PC-9 (cell line): ENCODE results near the gene DLL4. TPM values are rescaled to one million over a fixed set of nuclear protein-coding genes. Genes with fewer than 3 reads are reported as not detected.

Experiments used
- BruUV-seq: library from RNA; stranded (reverse); fragments of 400-500 nt; replicated peaks from 2 replicates; lab custom pipeline; 2021; lab: Mats Ljungman, UMichigan
- CTCF ChIA-PET: fragments of 300-600 bp; sonication (Branson Sonifier 250); formaldehyde crosslinking; loops from one replicate; lab custom pipeline; 2022; ENCODE audit warnings: antibody characterized with exemption; lab: Charles Lee
- POLR2A ChIA-PET: fragments of 300-600 bp; sonication (Branson Sonifier 250); formaldehyde crosslinking; loops from one replicate; lab custom pipeline; 2022; ENCODE audit warnings: antibody characterized with exemption; ENCODE audit not compliant: unreplicated experiment; lab: Charles Lee
- DNase-seq, 2 experiments: peaks; one replicate each; pipeline versions ENCODE4 v3.0.0 to v3.0.0-alpha.2; 2015 to 2022; ENCODE audit warnings: mixed read lengths in 1 of 2
- H2AFZ ChIP-seq: fragments of 200-600 bp; sonication (generic); 2 replicates; pipeline ENCODE4 v1.8.1; 2017; ENCODE audit warnings: antibody characterized with exemption
- H3F3A ChIP-seq: fragments of 200-600 bp; sonication (generic); 2 replicates; pipeline ENCODE4 v1.8.1; 2017; ENCODE audit warnings: antibody characterized with exemption, mild to moderate bottlenecking, low read depth; ENCODE audit not compliant: insufficient read depth
- H3K27ac ChIP-seq: fragments of 200-600 bp; sonication (generic); 2 replicates; pipeline ENCODE4 v1.6.1; 2016; ENCODE audit warnings: mixed run types
- H3K27me3 ChIP-seq: fragments of 200-600 bp; sonication (generic); 2 replicates; pipeline ENCODE4 v1.6.1; 2016; ENCODE audit warnings: low read depth, mixed run types; ENCODE audit not compliant: insufficient read depth
- H3K36me3 ChIP-seq: fragments of 200-600 bp; sonication (generic); 2 replicates; pipeline ENCODE4 v1.6.1; 2016; ENCODE audit warnings: low read depth, mixed run types
- H3K4me1 ChIP-seq: fragments of 200-600 bp; sonication (generic); replicated peaks from 2 replicates; pipeline ENCODE4 v1.6.1; 2016; ENCODE audit warnings: mixed run types; ENCODE audit not compliant: insufficient read depth
- H3K4me2 ChIP-seq: fragments of 200-600 bp; sonication (generic); 2 replicates; pipeline ENCODE4 v1.6.1; 2017; ENCODE audit warnings: mixed run types
- H3K4me3 ChIP-seq: fragments of 200-600 bp; sonication (generic); 2 replicates; pipeline ENCODE4 v1.6.1; 2016; ENCODE audit warnings: mixed run types
- H3K79me2 ChIP-seq: fragments of 200-600 bp; sonication (generic); 2 replicates; pipeline ENCODE4 v1.6.1; 2017; ENCODE audit warnings: low read depth, mixed run types
- H3K9me2 ChIP-seq: fragments of 200-600 bp; sonication (generic); 2 replicates; pipeline ENCODE4 v1.8.1; 2017; ENCODE audit warnings: mild to moderate bottlenecking; ENCODE audit not compliant: insufficient read depth
- H3K9me3 ChIP-seq: fragments of 200-600 bp; sonication (generic); 2 replicates; pipeline ENCODE4 v1.8.1; 2016; ENCODE audit warnings: low read depth; ENCODE audit not compliant: insufficient read depth
- H4K20me1 ChIP-seq: fragments of 200-600 bp; sonication (generic); 2 replicates; pipeline ENCODE4 v1.8.1; 2017; ENCODE audit not compliant: insufficient read depth
- CTCF ChIP-seq: fragments of 200-600 bp; sonication (generic); conservative IDR thresholded peaks from 2 replicates; pipeline ENCODE4 v1.6.1; 2017; ENCODE audit warnings: mixed run types, antibody characterized with exemption, mild to moderate bottlenecking, moderate library complexity
- EZH2 ChIP-seq: fragments of 200-600 bp; sonication (generic); IDR thresholded peaks from 2 replicates; pipeline ENCODE4 v1.8.0; 2017; ENCODE audit warnings: antibody characterized with exemption, low read depth
- intact Hi-C: fragments of 100-400 bp; cut with micrococcal nuclease; formaldehyde crosslinking; loops from one replicate; pipeline ENCODE4 v1.10.0; 2022; ENCODE audit not compliant: unreplicated experiment
- total RNA-seq: library from RNA; stranded (reverse); gene quantifications from 2 replicates; pipeline ENCODE4 v1.2.3, GENCODE V29; 2021

Gene DLL4
- total RNA-seq, 1 experiment from 2014 or later: 0.48 TPM

- ChIA-PET CTCF (interaction anchor here (0.6 to 1.8 kb wide), 12 partner anchors 12 to 1656 kb away, joined by 3 to 30 read pairs (median 5); partner anchors contain the start of genes CHP1, NUSAP1, OIP5 and VPS18), POLR2A (interaction anchor here (0.5 to 0.7 kb wide), 5 partner anchors 11 to 303 kb away, joined by 3 to 15 read pairs (median 5); no protein-coding TSS in a partner anchor)
- H3K9me2 ChIP-seq: no peaks in the 10 kb centered on the region
- H3K27ac ChIP-seq: peak overlapping the region; percentile 83
- peak overlapping the region; percentile 46; the same call in 1 of the 2 replicates for H3K4me3 ChIP-seq
- peak; percentile 86 to 98 for DNase-seq
- H3K4me1 ChIP-seq: peaks cover 18% of the 10 kb centered on the region
- no peaks in the 10 kb centered on the region for H3K79me2 ChIP-seq
- H3K27me3 ChIP-seq: no peaks in the 10 kb centered on the region
- no peaks in the 10 kb centered on the region for H3K9me3 ChIP-seq
- BruUV-seq: no TSS peak
- TF ChIP-seq CTCF (peak; percentile 73), EZH2 (no peak)
- peaks cover 29% of the 10 kb centered on the region; the same call in 1 of the 2 replicates for H3F3A ChIP-seq
- intact Hi-C loops: loop anchor here (1.0 to 10.0 kb wide), 3 partner anchors 116 to 1228 kb away; partner anchors contain the start of gene INO80
- no peaks in the 10 kb centered on the region for H3K36me3 ChIP-seq
- H4K20me1 ChIP-seq: no peaks in the 10 kb centered on the region; the same call in 1 of the 2 replicates
- no peak overlapping the region for H2AFZ ChIP-seq
- H3K4me2 ChIP-seq: peak overlapping the region; percentile 79
Observed at GRCh38 chr15:40906091-40906990, 22.8 kb upstream of the DLL4 start.

GRCh38 chr15:40906991-40907802 is 21.9 kb upstream of the DLL4 start:
- TF ChIP-seq EZH2: no peak
- no peak for TF ChIP-seq CTCF
- peak overlapping the region; percentile 46; the same call in 1 of the 2 replicates for H3K4me3 ChIP-seq
- BruUV-seq: TSS peak; percentile 10
- no peak overlapping the region for H2AFZ ChIP-seq
- DNase-seq: no peak
- no peaks in the 10 kb centered on the region; the same call in 1 of the 2 replicates for H4K20me1 ChIP-seq
- POLR2A ChIA-PET: no interaction called here
- H3K79me2 ChIP-seq: no peaks in the 10 kb centered on the region
- peaks cover 18% of the 10 kb centered on the region for H3K4me1 ChIP-seq
- intact Hi-C loops: loop anchor here (1.0 to 10.0 kb wide), 3 partner anchors 115 to 1228 kb away; partner anchors contain the start of gene INO80
- no peaks in the 10 kb centered on the region for H3K9me3 ChIP-seq
- peak overlapping the region; percentile 79 for H3K4me2 ChIP-seq
- CTCF ChIA-PET: interaction anchor here (0.6 to 1.8 kb wide), 7 partner anchors 21 to 558 kb away, joined by 3 to 12 read pairs (median 3); partner anchors contain the start of genes CHP1, NUSAP1 and OIP5
- H3K27me3 ChIP-seq: no peaks in the 10 kb centered on the region
- H3K27ac ChIP-seq: peak overlapping the region; percentile 83
- peaks cover 29% of the 10 kb centered on the region; the same call in 1 of the 2 replicates for H3F3A ChIP-seq
- H3K36me3 ChIP-seq: no peaks in the 10 kb centered on the region
- no peaks in the 10 kb centered on the region for H3K9me2 ChIP-seq

- H3F3A ChIP-seq: peaks cover 29% of the 10 kb centered on the region; the same call in 1 of the 2 replicates
- CTCF ChIA-PET: interaction anchor here (0.8 kb wide), 1 partner anchor 424 kb away, joined by 3 read pairs; the partner anchor contains the start of genes NUSAP1 and OIP5
- no TSS peak for BruUV-seq
Observed at GRCh38 chr15:40908095-40908494, 21.0 kb upstream of the DLL4 start.

More at GRCh38 chr15:40908095-40908494, 21.0 kb upstream of the DLL4 start:
- no peaks in the 10 kb centered on the region; the same call in 1 of the 2 replicates for H4K20me1 ChIP-seq
- POLR2A ChIA-PET: no interaction called here
- no peaks in the 10 kb centered on the region for H3K27me3 ChIP-seq
- H3K4me1 ChIP-seq: peaks cover 18% of the 10 kb centered on the region
- no peaks in the 10 kb centered on the region for H3K79me2 ChIP-seq
- TF ChIP-seq EZH2 (no peak), CTCF (no peak)
- no peak overlapping the region for H3K4me3 ChIP-seq
- H2AFZ ChIP-seq: no peak overlapping the region
- intact Hi-C loops: loop anchor here (10.0 kb wide), 1 partner anchor 1227 kb away; no protein-coding TSS in a partner anchor
- no peaks in the 10 kb centered on the region for H3K9me2 ChIP-seq
- no peak for DNase-seq
- no peaks in the 10 kb centered on the region for H3K36me3 ChIP-seq
- peak overlapping the region; percentile 79; the same call in 1 of the 2 replicates for H3K4me2 ChIP-seq
- H3K27ac ChIP-seq: no peak overlapping the region
- H3K9me3 ChIP-seq: no peaks in the 10 kb centered on the region
